ENCODE measurements around the gene HERPUD2.

DNA sequence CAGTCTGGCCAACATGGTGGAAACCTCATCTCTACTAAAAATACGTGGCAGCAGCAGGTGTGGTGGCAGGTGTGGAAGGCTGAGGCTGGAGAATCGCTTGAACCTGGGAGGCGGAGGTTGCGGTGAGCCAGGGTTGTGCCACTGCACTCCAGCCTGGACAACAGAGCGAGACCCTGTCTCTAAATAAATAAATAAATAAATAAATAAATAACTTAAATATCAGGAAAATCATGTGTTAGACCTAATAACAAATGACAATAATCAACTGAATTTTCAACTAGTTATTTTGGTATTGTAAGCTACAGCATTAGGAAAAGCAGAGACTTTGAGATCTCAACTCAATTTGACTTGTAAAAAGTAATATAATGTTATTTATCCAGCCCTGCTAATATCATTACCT, 9.2 kb downstream of the HERPUD2 start:
- TF ChIP-seq, protein P1, sequence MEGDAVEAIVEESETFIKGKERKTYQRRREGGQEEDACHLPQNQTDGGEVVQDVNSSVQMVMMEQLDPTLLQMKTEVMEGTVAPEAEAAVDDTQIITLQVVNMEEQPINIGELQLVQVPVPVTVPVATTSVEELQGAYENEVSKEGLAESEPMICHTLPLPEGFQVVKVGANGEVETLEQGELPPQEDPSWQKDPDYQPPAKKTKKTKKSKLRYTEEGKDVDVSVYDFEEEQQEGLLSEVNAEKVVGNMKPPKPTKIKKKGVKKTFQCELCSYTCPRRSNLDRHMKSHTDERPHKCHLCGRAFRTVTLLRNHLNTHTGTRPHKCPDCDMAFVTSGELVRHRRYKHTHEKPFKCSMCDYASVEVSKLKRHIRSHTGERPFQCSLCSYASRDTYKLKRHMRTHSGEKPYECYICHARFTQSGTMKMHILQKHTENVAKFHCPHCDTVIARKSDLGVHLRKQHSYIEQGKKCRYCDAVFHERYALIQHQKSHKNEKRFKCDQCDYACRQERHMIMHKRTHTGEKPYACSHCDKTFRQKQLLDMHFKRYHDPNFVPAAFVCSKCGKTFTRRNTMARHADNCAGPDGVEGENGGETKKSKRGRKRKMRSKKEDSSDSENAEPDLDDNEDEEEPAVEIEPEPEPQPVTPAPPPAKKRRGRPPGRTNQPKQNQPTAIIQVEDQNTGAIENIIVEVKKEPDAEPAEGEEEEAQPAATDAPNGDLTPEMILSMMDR (conservative IDR thresholded peaks at IDR 0.05; ENCODE audit: low read depth, low read length) = no peak
- TF ChIP-seq EZH2 (IDR thresholded peaks at IDR 0.05; ENCODE audit: low read length, unreplicated experiment) = no peak

Measured in PC-3 (cell line).